Measurements from ENCODE around the gene GLB1L3.
A peak's percentile ranks its signal among the peaks of the same experiment; 100 is the strongest.

Gene GLB1L3

GRCh38 chr11:134271978-134272377 is 4.2 kb upstream of the GLB1L3 start:
- DNase-seq (ENCODE audit: low read depth) = no peak
- no peak overlapping the region for H3K4me3 ChIP-seq (ENCODE audit: low read depth, low read length)
- in situ Hi-C loops (cut with HindIII; ENCODE audit: low sequenced_read_pairs) = no loop called here
- TF ChIP-seq CTCF (IDR thresholded peaks at IDR 0.05; ENCODE audit: low read depth, low read length, missing control alignments) = no peak

DNA sequence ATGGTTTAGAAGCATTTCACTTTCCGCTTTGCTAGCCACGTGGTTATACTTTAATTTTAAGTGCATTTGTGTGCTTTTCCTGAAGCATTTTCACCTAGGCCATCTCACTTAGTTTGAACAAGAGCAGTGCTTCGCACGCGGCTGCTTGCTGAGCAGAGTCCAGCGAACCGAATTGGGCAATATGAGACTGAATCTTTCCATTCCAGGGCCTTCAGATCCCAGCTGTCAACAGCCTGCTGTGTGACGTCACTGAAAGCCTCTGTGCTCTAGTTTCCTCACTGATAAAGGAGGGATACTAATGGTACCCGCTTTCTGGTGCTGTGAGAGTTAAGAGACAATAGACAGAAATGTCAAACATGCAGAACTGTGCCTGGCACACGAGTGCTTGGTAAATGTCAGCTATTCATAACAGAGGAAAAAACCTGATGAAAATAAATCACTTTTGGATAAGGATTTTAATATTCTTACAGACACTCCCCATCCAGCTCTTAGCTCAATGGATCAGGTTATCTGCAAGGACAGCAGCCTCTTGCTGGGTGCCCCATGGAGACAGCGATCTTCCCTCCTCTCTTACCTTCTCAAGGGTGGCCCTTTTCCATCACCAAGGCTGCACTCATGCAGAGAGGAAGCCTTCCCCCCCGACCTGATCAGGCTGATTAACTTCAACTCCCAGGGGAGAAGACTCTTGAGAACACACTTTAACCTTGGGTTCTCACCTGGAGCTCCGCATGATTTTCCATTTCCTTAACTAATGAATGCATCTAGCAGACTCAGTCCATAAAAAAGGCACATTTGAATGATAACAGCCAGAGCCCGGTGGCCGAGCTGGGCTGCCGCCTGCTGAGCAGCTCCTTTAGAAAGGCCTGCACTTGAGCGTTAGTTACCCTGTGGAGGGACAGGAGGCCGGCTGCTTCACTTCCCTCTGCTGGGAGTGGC is 3.5 kb upstream of the GLB1L3 start:
- no peak for TF ChIP-seq CTCF (IDR thresholded peaks at IDR 0.05; ENCODE audit: low read depth, low read length, missing control alignments)
- in situ Hi-C loops (cut with HindIII; ENCODE audit: low sequenced_read_pairs) = no loop called here

GRCh38 chr11:134273317-134273712 is 2.9 kb upstream of the GLB1L3 start:
- in situ Hi-C loops (cut with HindIII; ENCODE audit: low sequenced_read_pairs) = no loop called here
- TF ChIP-seq CTCF (IDR thresholded peaks at IDR 0.05; ENCODE audit: low read depth, low read length, missing control alignments) = no peak
- DNase-seq (ENCODE audit: low read depth) = no peak
- H3K4me3 ChIP-seq (ENCODE audit: low read depth, low read length) = no peak overlapping the region

More for the DNA sequence above, 3.5 kb upstream of the GLB1L3 start:
- no peak for DNase-seq (ENCODE audit: low read depth)
- no peak overlapping the region for H3K4me3 ChIP-seq (ENCODE audit: low read depth, low read length)

DNA sequence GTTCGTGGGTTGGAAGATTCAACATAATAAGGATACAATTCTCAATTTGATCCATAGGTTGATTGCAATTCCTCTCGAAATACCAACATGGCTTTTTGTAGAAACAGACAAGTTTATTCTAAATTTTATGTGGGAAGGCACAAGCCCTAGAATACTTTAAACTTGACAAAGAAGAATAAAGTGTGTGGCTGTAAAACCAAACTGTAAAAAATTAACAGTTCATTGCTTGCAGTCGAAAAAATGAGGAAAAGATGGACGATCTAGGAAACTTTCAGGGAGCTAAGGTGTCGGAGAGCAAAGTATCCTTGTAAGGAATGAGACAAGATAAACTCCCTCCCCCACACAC is 1.0 kb upstream of the GLB1L3 start:
- in situ Hi-C loops (cut with HindIII; ENCODE audit: low sequenced_read_pairs) = no loop called here
- no peak overlapping the region for H3K4me3 ChIP-seq (ENCODE audit: low read depth, low read length)
- no peak for DNase-seq (ENCODE audit: low read depth)
- TF ChIP-seq CTCF (IDR thresholded peaks at IDR 0.05; ENCODE audit: low read depth, low read length, missing control alignments) = no peak

- peak overlapping the region; percentile 32 for H3K4me3 ChIP-seq (ENCODE audit: low read depth, low read length)
- no peak for DNase-seq (ENCODE audit: low read depth)
- in situ Hi-C loops (cut with HindIII; ENCODE audit: low sequenced_read_pairs) = no loop called here
Observed at GRCh38 chr11:134276396-134277182, 410 bp downstream of the GLB1L3 start.

More at GRCh38 chr11:134276396-134277182, 410 bp downstream of the GLB1L3 start:
- TF ChIP-seq CTCF (IDR thresholded peaks at IDR 0.05; ENCODE audit: low read depth, low read length, missing control alignments) = no peak

Measured in astrocyte of the cerebellum (primary cell).